HG03103 (cell line): Measurements from ENCODE around the gene USH1G.
"Not testable (repeated sequence)": the region's sequence is repeated elsewhere in the genome, so short reads cannot be mapped to it uniquely, and the experiment has no call there.

Experiments
- ATAC-seq: cut with Tn5 transposase; IDR thresholded peaks from one replicate; pipeline ENCODE4 v1.9.1; 2021; ENCODE audit warnings: low read depth; ENCODE audit not compliant: unreplicated experiment

The USH1G gene

DNA sequence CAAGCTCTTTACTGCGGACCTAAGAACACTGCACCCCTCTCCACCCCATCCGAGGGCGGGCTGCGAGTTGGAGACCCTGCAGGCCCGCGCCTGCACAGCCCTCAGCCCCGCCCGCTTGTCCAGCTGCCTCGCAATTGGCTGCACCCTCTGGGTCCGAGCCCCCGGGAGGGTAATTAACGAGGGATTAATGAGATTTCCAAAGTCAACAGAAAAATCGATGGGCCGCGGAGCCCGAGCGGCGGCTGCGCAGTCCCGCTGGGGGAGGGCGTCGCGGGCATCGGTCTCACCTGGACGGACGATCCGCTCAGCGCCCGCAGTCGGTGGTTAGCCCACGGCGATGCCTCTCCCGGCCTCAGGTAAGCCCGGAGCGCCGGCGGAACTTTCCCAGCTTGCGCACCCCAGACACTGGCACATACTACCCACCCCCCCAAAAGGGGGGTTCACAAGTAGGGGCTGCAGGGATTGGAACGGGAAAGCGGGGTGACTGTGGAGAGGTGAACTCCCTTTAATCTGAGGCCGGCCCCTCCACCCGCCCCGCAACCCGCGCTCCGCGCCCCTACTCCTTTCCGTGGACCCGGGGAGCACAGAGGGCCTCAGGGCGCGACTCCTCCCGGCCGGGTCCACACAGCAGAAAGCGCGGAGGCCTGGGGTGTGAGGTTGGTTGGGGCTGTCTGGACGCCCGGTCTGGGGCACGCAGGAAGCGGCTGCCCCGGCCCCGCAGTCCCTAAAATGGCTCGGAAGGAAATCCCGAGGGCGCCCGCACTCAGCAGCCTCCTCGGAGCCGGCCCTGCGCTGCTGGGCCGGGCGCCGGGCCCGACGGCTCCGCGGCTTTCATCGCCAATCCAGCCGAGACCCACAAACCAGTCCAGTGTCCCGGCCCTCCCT lies 12.8 kb upstream of the USH1G start, which contains the start of gene OTOP3:
OTOP3 (plus strand) TSS at position 314 of the 885 bp plus-strand sequence; CDS start at position 338, 24 bp downstream.
- ATAC-seq: no peak

DNA sequence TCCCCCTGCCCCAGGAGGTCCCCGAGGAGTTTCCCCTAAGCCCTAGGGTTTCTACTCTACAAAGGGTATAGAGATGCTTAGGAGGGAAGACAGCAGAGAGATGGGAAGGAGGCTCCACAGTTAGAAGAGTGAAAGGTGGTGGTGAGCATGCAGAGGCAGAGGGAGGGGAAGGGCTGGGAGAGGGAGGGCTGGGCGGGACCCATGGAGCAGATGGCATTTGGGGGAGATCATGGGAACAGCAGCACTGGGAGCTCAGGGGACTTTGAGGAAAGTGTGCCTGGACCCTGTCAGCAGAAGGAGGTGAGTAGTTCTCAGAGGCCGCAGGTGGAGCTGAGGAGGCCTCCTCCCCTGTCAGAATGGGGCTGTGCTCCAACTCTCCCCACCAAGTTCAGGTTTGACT lies 12.0 kb upstream of the USH1G start:
- no peak for ATAC-seq

DNA sequence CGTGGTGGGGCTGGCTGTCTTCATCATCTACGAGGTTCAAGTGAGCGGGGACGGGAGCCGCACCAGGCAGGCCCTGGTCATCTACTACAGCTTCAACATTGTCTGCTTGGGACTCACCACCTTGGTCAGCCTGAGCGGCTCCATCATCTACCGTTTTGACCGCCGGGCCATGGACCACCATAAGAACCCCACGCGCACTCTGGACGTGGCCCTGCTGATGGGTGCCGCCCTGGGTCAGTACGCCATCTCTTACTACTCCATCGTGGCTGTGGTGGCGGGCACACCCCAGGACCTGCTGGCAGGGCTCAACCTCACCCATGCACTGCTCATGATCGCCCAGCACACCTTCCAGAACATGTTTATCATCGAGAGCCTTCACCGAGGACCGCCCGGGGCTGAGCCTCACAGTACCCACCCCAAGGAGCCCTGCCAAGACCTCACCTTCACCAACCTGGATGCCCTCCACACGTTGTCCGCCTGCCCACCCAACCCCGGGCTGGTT lies 7.5 kb upstream of the USH1G start:
- ATAC-seq: no peak

DNA sequence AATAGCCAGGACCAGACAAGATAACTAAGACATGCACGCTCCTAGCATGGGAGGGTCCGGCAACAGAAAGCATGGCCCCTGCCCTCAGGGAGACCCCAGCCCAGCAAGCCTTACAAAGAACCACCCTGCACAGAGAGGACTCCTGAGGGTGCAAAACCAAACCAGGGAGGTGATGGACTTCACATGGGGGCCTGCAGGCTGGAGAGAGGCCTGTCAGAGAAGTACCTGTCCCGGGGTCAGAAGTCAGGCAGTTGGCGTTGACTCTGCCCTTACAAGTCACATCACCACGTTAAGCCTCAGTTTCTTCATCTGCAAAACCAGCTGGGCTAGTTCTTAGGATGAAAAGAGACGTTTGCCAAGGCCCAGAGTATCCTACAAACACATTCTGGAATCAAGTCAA lies 5.7 kb upstream of the USH1G start:
- no peak for ATAC-seq

DNA sequence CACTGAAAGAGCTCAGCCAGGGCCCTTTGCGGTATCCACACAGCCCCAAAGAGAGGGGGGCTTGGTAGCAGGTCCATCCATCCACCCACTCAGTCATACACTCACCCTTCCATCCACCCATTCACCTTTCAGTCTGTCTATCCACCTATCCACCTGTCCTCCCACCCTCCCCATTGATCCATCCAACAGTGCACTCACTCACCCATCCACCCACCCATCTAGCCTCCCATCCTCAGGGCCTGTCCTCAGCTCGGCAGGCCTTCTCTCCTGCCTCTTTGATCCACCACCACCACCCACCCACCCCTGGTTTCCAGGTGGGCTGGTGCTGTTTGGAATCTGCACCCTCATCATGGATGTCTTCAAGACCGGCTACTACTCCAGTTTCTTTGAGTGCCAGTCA lies 2.2 kb upstream of the USH1G start:
- no peak for ATAC-seq

DNA sequence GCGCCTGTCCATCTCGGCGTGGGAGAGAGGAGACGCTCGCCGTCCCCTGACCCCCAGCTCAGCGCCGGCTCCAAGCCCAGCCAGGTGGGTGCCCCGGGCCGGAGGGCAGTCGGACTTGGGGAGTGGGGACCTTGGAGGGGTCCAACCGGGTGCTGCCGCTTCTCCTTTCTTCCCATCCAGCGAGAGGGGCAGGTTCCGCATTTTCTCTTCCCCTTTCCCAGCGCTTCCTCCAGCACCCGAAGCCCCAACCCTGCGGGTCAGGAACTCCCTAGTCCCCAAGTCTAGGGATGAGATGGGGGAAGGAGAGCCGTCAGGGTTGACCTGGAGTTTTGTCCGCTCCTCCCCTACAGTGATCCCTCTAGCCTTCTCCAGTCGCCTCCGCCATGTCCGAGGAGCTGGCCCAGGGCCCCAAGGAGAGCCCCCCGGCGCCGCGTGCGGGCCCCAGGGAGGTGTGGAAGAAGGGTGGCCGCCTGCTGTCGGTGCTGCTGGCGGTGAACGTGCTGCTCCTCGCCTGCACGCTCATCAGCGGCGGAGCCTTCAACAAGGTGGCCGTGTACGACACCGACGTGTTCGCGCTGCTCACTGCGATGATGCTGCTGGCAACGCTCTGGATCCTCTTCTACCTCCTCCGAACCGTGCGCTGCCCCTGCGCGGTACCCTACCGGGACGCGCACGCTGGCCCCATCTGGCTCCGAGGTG lies 1.3 kb upstream of the USH1G start, which contains the start of gene OTOP2:
OTOP2 (plus strand) TSS at position 24 of the 699 bp plus-strand sequence; CDS start at position 384, 360 bp downstream.
- no peak for ATAC-seq

DNA sequence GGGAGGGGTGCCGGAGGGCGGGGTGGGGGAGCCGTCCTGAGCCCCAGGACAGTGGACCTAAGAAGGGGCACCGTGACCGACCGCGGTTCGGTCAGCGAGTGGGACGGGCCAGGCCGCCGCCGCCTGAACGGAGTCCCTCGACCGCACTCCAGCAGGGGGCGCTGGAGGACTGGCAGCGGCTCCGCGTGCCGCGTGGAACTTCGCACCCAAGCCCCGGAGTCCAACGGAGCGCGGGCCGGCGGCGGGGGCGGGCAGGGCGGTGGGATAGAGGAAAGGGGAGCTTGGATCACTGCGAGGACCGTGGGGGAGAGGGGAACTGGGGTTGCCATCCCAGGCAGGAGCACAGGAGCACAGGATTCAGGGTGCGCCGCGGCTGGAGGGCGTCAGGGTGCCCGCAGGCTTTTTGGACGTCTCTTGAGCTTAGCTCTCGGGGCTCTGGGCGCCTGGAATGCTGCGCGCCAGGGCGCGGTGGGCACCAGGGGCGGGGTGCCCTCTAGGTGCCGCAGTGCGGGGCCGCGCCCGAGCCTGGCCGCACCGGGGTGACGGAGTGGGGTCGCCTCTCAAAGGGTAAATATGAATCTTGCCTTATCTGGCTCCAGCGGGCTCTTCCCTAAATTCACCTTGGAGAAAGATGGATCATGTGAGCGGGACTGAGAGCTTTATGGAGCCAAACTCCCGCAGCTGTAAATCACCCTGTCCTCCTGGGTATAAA lies 639 bp upstream of the USH1G start:
- ATAC-seq: no peak

DNA sequence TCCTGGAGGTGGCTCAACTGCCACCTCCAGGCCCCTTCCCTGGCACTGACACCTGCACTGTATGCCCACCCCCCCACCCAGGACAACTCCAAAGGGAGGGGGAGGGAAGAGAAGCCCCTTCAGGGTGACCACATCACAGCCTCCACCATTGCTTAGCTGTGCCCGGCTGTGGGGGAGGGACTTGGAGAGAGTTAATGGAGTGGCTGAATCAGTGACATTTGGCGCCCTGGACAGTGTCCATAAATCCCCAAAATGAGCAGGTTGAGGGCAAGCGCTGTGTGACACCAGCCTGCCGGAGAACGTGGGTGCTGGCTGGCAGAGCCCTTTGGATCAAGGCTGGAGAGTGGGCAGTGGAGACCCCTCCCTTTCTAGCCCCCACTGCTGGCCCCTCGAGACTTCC lies 883 bp downstream of the USH1G start:
- no peak for ATAC-seq

DNA sequence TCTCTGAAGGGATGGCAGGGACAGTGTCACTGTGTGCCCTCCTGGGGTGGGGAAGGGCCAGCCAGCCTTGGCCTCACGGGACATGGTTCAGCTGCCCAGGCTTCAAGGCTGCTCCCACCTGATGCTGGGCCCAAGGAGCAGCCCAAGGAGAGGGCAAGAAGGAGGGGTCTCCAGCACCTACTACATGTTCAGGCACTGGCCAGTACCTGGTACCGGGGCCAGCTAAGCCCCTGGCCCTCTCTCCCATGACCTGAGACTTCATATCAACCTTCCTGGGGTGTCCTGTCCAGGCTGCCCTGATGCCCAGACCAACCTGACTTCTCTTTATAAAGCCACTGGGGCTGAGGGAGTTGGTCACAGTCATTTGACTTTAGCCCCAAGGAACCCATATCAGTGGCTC lies 1.3 kb downstream of the USH1G start:
- no peak for ATAC-seq

DNA sequence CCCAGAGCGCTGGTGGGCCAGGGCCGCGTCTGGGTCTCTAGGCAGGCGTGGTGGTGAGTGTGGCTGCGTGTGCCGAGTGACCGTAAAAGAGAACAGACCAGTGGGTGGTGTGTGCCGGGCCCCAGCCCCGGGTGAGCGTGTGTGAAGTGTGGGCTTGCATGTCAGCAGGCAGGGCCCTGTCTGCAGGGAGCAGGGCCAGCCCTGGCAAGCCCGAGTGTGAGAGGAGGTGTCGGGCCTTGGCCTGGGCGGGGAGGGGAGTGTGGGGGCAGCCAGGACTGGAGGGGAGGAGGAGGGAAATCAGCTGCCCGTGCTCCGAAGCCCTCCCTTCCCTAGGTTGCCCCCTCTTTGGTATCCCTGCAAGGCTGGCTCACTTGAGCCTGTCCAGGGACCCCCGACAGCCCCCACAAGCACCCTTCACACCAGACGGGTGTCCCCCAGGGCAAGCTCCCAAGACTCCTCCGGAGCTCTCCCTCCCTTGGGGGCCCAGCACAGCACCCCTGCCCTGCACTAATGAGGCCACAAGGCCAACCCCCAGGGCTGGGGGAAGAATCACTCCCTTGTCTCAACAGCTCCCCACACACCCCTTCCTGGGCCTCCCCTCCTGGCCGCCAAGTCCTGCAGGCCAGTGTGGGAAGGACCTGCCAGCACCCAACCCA lies 1.9 kb downstream of the USH1G start:
- ATAC-seq: no peak

DNA sequence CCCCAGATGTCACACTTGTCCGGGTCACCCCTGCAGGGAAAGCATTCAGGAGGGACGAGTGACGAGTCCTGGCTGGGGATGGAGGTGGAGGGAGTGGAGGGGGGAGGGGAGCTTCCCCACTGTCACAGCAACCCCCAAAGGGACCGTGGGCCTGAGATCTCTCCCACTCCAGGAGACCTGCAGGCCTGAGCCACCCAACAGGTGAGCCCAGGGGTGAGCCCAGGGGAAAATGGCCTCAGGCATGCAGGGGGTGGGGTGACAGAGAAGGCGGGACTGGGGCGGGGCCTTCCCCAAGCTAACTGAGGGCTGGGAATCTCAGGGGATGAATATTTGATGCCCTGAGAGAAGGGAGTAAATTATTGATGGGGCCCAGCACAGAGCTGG lies 2.4 kb downstream of the USH1G start:
- ATAC-seq: no peak

DNA sequence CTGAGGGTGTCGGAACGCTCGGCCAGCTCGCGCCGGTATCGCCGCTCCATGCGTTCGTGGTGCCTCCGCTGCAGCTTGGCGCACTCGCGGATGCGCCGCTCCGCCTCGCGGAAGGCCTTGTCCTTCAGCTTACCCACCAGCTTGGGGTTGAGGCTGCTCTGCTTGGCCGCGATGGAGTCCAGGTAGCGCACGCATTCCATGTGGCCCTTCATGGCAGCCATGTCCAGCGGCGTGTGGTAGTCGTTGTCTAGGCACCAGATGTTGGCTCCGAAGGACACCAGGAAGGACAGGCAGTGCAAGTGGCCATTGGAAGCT lies 2.8 kb downstream of the USH1G start:
- no peak for ATAC-seq

DNA sequence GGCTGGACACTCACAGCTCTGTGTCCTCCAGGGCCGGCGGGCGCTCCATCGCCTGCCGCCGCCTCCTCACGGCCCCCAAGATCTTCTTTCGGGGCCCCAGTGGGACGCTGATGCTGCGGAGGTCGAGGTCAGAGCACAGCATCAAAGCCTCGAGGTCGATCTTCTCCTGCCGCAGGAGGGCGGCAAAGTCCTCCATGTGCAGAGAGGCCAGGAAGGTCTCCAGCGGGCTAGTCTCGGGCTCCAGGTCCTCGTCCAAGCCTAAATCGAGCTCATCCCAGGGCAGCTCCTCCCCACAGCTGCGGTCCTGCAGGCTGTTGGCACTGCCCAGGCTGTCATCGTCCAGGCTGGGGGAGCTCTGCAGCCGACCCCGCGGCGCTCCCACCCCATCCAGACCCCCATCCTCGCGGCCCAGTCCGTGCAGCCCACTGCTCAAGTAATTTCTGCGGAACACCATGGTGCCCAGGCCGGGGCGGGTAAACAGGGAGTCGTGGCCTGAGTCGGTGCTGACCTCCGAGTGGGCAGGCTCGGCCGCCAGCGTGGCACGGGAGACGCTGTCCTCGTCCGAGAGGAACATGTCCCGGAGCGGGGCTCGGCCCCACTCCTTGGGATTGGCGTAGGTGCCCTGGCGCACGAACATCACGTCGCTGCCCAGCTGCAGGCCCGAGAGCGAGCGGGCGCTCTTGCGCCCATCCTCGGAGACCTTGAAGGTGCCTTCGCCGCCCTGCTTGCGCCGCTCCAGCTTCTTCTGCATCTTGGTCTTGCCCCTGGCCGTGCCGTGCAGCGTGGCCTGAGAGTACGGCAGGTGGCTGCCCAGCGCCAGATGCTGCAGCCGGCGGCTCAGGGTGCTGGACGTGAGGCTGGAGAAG lies 3.4 kb downstream of the USH1G start:
- no peak for ATAC-seq

DNA sequence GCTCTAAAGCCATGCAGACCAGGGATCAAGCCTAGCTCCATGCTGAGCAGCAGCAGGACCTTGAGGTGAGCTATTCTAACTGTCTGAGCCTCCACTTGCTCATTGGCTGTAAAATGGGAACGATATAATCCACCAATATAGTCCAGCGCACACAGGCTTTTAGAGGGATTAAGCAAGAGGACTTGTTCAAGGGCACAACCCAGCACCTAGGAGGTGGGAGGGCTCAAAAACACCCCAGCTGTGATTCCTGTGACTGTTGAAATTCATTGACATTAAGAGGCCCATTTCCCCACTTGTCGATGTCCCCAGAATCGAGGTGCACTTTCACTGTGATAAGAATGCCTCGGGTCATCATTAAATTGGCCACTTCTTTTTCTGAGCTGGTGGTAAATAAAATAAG lies 4.1 kb downstream of the USH1G start:
- ATAC-seq: no peak

DNA sequence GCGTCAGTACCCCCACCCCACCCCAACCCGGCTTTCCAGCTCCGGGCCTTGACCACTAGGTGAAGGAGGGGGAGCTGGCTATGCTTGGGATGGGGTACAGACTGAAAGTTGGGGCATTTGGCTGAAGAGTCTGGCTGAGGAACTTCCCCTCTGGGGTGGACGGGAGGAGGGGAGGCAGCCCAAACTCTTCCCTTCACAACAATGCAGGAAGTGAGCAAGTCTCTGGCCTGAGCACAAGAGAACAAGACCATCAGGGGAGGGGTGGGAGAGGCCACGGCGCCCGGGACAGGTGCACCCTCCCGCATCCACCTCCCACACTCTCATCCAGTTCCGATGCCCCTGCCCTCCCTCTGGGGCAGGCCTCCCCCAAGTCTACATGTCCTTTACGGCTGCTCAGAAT lies 5.6 kb downstream of the USH1G start:
- ATAC-seq: no peak

DNA sequence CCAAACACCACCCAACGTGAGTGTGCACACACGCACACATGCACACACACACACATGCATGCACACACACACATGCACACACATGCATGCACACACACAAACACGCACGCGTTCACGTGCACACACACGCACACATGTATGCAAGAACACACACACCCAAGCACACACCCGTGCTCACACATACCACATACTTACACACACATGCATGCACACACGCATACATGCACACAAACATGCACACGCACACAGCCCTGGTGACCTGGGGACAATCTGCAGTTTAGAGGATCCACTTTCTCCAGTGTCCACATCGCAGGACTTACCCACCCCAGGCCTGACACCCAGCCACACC lies 6.2 kb downstream of the USH1G start:
- ATAC-seq: no peak

DNA sequence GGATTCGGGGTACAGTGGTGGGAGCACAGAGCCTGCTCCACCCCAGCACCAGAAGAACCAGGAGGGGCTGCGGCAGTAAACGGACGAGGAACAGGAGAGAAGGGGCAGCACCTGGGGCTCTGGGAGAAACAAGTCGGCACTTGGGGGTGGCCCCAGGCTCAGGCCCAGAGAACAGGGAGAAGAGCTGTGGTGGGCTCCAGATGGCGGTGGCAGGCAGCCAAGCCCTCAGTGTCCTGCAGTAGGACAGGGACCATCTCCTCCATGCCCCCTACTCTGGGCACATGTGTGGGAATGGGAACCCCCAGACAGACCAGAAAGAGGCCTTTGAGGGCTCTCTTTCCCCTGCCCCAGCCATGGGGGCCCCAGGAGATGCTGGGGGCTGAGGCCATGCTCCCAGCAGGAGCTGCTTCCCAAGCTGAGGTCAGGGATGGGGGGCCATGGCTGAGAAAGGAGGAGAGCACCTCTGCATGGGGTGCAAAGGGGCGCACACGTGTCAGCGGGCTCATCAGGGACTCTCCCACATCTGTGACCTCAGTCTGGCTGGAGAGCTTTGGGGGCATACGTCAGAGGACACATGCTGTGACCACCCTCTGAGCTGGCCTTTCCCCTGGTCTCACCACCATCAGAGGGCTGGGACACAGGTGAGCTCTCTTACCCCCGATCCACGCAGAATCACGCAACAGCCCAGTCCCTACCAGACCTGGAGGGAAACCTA lies 6.8 kb downstream of the USH1G start:
- ATAC-seq: no peak

DNA sequence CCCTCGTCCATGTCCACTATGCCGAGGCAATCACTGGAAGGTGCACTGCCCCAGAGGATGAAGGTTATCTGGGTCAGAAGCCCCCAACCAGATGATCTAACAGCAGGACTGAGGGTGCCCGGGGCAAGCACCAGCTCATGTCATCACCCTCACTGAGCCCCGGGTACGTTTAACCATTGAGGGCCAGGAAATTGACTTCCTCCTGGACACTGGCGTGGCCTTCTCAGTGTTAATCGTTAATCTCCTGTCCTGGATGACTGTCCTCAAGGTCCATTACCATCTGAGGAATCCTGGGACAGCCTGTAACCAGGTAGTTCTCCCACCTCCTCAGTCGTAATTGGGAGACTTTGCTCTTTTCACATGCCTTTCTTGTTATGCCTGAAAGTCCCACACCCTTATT lies 11.6 kb downstream of the USH1G start:
- ATAC-seq: not testable (repeated sequence)

DNA sequence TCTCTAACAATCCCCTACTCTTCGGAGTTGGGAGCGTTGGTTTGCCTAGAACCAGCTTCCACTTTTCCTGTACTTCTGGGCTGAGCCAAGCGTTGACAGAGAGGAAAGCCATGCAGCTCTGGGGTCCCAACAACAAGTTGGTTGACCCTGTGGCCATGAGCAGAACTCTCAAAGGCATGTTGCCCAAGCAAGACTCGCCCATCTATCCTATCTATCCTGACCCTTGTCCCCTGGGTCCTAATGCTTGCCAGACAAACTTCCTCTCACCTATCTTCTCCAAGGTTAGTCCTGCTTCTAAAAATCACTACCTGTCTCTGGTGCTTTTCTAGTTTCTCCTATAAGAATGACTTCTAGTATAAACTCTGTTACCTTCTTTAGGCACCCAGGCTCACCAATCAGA lies 14.0 kb downstream of the USH1G start:
- not testable (repeated sequence) for ATAC-seq
